ENCODE measurements around the gene SAMSN1. TPM values are rescaled to one million over a fixed set of nuclear protein-coding genes. Genes with fewer than 3 reads are reported as not detected.

SAMSN1 gene
- total and polyA plus RNA-seq, 7 donors = 4.4 to 16.4 (median 7.5) TPM

GRCh38 chr21:14492931-14493330, 53.2 kb downstream of the SAMSN1 start:
- no peaks in the 10 kb centered on the region for H3K27me3 ChIP-seq
- intact Hi-C loops (cut with DNase I) = no loop called here
- H3K27ac ChIP-seq = no peak overlapping the region
- no peak for DNase-seq
- H3K9me3 ChIP-seq = no peaks in the 10 kb centered on the region
- no peaks in the 10 kb centered on the region for H3K36me3 ChIP-seq
- no peaks in the 10 kb centered on the region for H3K4me1 ChIP-seq
- H3K4me3 ChIP-seq = no peak overlapping the region
- 86 to 91% methylated on average over 4 of the region's 4 CpGs for WGBS, 2 donors
- TF ChIP-seq EP300 (IDR thresholded peaks at IDR 0.05) (no peak), POLR2A (IDR thresholded peaks at IDR 0.05) (no peak), POLR2AphosphoS5 (IDR thresholded peaks at IDR 0.05) (no peak)

GRCh38 chr21:14491269-14491681, 54.8 kb downstream of the SAMSN1 start:
- TF ChIP-seq POLR2AphosphoS5 (IDR thresholded peaks at IDR 0.05) (no peak), POLR2A (IDR thresholded peaks at IDR 0.05) (no peak), CTCF (IDR thresholded peaks at IDR 0.05) (no peak), EP300 (IDR thresholded peaks at IDR 0.05) (no peak)
- WGBS, 2 donors = 95 to 97% methylated on average over 1 of the region's 1 CpG
- no peak overlapping the region for H3K27ac ChIP-seq
- no peaks in the 10 kb centered on the region for H3K36me3 ChIP-seq
- DNase-seq = no peak
- H3K9me3 ChIP-seq = no peaks in the 10 kb centered on the region
- H3K4me3 ChIP-seq = no peak overlapping the region
- H3K27me3 ChIP-seq = no peaks in the 10 kb centered on the region
- H3K4me1 ChIP-seq = no peaks in the 10 kb centered on the region
- intact Hi-C loops (cut with DNase I) = no loop called here

- 23 to 74% methylated on average over 5 of the region's 5 CpGs for WGBS, 2 donors
- Histone ChIP-seq H3K27me3 (no peaks in the 10 kb centered on the region), H3K4me1 (no peaks in the 10 kb centered on the region), H3K4me3 (no peak overlapping the region), H3K9me3 (no peaks in the 10 kb centered on the region), H3K27ac (no peak overlapping the region), H3K36me3 (no peaks in the 10 kb centered on the region)
- intact Hi-C loops (cut with DNase I) = no loop called here
- TF ChIP-seq POLR2A (IDR thresholded peaks at IDR 0.05) (no peak), POLR2AphosphoS5 (IDR thresholded peaks at IDR 0.05) (no peak), EP300 (IDR thresholded peaks at IDR 0.05) (no peak), CTCF (IDR thresholded peaks at IDR 0.05) (no peak)
- no peak for DNase-seq
Observed at GRCh38 chr21:14488672-14489204, 57.4 kb downstream of the SAMSN1 start.

GRCh38 chr21:14487490-14488432, 58.4 kb downstream of the SAMSN1 start:
- Histone ChIP-seq H3K27ac (no peak overlapping the region), H3K27me3 (no peaks in the 10 kb centered on the region), H3K9me3 (no peaks in the 10 kb centered on the region), H3K36me3 (no peaks in the 10 kb centered on the region), H3K4me1 (no peaks in the 10 kb centered on the region), H3K4me3 (no peak overlapping the region)
- DNase-seq = no peak
- TF ChIP-seq POLR2AphosphoS5 (IDR thresholded peaks at IDR 0.05) (no peak), POLR2A (IDR thresholded peaks at IDR 0.05) (no peak), CTCF (IDR thresholded peaks at IDR 0.05) (no peak)
- intact Hi-C loops (cut with DNase I) = no loop called here

GRCh38 chr21:14486869-14487268, 59.2 kb downstream of the SAMSN1 start:
- intact Hi-C loops (cut with DNase I) = no loop called here
- 90 to 91% methylated on average over 3 of the region's 3 CpGs for WGBS, 2 donors
- Histone ChIP-seq H3K4me3 (no peak overlapping the region), H3K36me3 (no peaks in the 10 kb centered on the region), H3K27ac (no peak overlapping the region), H3K27me3 (no peaks in the 10 kb centered on the region), H3K9me3 (no peaks in the 10 kb centered on the region), H3K4me1 (no peaks in the 10 kb centered on the region)
- TF ChIP-seq POLR2AphosphoS5 (IDR thresholded peaks at IDR 0.05) = no peak
- no peak for TF ChIP-seq CTCF (IDR thresholded peaks at IDR 0.05)
- TF ChIP-seq POLR2A (IDR thresholded peaks at IDR 0.05) = no peak
- TF ChIP-seq EP300 (IDR thresholded peaks at IDR 0.05) = no peak
- DNase-seq = no peak
